A172 (cell line): Measurements from ENCODE around the gene TTC39C. TPM values are rescaled to one million over a fixed set of nuclear protein-coding genes. Genes with fewer than 3 reads are reported as not detected.
"Not testable (repeated sequence)": the region's sequence is repeated elsewhere in the genome, so short reads cannot be mapped to it uniquely, and the experiment has no call there.

Experiments
- DNase-seq: peaks from one replicate; pipeline ENCODE4 v3.0.0-alpha.2; 2015; ENCODE audit warnings: low spot score
- total RNA-seq: library from RNA; depleted of rRNA; stranded (reverse); fragments of >200 nt; shearing (Covaris generic); gene quantifications from 2 replicates; pipeline ENCODE4 v1.2.3, GENCODE V29; 2014

The TTC39C gene
- total RNA-seq, 1 experiment from 2014 or later = 17.8 TPM

DNA sequence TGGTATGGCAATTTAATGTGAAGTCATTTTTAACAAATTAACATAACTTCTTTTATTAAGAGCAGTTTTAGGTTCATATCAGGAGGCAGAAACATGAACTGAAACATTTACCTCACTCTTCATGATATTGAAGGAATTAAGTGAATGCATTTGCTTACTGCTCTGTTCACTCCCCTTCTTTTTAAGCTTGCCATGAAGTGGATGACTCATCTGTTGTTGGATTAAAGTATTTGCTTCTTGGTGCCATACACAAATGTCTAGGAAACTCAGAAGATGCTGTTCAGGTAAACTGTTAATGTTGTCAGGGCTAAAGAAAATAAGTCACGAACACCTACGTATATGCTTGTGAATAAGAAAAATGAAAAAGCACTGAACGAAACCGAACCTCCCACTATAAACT is 114.1 kb downstream of the TTC39C start:
- DNase-seq = no peak

DNA sequence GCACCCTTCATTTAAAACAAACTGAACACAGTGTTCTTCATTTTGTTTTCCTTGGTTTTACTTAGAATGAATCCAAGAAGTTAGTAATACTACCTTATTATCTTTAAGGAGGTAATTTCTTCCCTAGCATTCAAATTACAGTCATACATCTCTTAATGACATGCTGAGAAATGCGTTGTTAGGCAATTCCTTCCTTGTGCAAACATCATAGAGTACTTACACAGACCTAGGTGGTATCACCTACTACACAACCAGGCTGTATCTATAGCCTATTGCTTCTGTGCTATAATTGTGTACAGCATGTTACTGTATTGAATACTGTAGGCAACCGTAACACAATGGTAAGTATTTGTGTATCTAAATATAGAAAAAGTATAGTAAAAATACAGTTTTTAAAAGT is 115.9 kb downstream of the TTC39C start:
- DNase-seq = no peak

DNA sequence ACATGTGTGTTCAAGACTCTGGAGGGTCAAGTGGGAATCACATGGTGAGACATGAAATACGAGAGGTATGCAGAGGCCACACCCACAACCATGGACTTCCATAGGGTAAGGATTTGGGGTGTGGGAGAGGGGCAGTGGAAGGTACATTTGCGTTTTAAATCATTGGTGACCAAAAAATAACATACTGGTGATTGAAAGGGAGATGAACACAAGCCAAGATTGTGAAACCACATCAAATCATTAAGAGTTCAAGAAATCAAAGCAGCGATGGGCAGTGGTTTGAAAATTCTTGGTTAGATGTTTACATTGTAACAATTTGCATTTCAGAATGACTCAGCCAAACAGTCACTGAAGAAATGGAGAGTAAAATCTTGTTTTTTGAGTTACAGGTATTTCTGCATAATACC is 122.4 kb downstream of the TTC39C start:
- DNase-seq = peak; percentile 4

DNA sequence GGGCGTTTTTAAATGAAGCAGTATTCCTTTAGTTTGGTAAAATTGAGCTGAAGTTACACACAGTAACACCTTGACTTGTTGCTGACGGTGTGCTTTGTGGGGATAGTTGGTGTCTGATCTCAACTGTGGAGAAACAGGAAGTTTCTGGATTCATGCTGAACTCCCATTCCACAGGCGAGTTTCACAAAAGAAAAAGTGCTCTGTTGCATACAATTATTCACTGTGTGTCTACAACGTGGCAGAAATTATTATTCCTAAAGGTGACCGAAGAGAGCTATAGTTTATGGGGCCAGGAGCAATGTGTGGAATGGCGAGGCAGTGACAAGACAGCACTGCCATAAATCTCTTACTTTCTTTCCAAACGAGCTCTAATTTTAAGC is 123.8 kb downstream of the TTC39C start:
- no peak for DNase-seq

DNA sequence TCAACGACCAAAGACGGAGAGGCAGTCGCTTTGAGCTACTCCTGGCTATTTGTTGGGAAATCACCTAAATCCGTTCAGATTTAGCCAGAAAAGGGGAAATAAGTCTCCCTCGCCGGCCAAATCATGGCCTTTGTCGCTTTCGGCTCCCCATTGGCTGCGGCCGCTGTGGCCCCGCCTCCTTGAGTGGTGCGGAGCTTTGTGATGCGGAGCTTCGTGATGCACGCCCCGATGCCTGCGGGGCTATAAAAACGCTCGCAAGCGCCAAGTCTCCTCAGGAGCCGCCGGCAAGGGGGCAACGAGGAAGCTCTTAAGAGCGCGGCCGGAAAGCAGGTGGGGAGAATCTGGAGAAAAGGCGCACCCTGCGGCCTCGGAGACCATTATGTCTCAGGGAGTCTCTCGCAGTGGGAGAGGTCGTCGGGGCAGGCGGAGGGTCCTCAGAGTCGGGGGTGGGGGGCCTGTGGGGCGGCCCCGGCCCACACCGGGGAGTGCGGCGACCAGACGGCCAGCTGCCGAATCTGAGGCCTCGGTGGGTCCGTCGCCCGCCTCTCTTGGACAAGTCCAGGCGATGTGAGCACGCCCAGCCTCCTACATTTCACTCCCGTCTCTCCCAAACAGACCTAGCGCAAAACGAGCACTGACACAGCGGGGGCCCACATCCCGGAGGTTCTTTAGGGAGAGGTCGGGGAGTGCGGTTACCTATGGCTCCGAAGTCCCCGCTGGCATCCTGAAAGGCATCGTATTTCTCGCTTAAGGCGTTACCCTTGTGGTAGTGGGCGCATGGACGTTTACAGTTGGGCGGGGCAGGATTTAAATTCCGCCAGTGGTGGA is 124.4 kb downstream of the TTC39C start, which contains the start of gene CABYR:
Gene CABYR (plus strand): TSS at position 274 of the 828 bp plus-strand sequence. CDS start 4,053 bp downstream, outside the sequence.
- peak; percentile 86 for DNase-seq

DNA sequence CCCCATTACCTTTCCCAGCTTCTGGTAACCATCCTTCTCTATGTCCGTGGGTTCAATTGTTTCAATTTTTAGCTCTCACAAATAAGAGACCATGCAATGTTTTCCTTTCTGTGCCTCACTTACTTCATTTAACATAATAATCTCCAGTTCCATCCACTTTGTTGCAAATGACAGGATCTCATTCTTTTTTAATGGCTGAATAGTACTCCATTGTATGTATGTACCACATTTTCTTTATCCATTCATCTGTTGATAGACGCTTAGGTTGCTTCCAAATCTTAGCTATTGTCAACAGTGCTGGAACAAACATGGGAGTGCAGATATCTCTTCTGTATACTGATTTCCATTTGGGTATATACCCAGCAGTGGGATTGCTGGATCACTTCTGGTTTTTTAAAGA is 126.1 kb downstream of the TTC39C start:
- DNase-seq = no peak

DNA sequence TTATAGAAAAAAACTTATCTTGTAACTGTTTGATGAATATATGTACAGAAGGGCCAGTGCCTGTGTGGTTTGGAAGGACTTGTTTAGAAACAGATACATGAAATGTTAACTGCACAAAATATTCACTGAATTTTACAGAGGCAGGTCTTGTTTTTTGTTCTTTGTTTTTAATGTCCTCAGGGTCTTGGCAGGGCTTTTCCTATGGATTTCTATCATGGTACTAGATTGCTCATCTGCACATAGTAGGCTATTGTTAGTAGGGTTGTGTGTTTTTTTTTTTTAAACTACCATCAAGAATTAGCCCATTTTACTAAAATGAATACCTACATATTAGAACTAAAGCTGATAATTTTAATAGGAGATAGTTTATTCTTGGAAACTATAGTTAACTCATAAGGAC is 127.8 kb downstream of the TTC39C start:
- DNase-seq = no peak

DNA sequence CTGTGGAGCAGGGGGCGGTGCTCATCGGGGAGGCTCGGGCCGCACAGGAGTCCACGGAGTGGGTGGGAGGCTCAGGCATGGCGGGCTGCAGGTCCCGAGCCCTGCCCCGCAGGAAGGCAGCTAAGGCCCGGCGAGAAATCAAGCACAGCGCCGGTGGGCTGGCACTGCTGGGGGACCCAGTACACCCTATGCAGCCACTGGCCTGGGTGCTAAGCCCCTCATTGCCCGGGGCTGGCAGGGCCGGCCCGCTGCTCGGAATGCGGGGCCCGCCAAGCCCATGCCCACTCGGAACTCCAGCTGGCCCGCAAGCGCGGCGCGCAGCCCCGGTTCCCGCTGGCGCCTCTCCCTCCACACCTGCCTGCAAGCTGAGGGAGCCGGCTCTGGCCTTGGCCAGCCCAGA is 135.0 kb downstream of the TTC39C start:
- not testable (repeated sequence) for DNase-seq

DNA sequence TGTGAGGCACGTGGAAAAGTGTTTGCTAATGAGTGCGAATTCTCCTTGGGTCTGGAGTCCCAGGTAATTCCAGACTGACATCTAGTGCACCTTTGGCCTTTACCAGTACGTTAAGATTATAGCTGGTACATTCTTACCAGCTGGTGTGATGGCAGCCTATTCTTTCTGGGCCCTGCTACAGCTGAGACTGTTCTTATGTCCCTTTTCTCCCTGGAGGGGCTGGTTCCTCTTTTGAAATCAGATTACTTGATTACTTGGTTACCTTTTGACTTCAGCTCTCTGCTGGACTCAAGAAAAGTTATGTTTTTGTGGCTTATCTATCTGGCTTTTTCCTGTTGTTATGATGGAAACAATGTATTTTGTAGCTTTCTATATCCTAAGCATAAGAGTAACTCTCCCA is 138.8 kb downstream of the TTC39C start:
- DNase-seq = no peak

DNA sequence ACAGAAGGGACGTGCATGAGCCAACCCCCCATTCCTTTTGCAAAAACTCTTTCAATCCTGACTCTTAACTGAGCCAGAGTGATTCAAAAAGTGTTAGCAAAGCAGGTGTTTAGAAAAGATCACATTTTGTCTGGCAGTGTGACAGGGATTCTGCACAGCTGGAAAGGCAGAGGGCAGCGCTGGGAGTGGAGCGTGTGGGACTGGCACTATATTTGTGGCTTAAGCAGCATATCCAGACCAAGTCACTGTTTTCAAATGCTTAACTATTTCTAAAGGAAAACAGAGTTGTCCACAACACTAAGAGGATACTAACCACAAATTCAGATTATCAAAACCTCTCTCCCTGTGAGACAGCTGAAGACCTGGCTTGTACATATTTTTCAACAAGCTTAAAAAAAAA is 143.3 kb downstream of the TTC39C start:
- no peak for DNase-seq

DNA sequence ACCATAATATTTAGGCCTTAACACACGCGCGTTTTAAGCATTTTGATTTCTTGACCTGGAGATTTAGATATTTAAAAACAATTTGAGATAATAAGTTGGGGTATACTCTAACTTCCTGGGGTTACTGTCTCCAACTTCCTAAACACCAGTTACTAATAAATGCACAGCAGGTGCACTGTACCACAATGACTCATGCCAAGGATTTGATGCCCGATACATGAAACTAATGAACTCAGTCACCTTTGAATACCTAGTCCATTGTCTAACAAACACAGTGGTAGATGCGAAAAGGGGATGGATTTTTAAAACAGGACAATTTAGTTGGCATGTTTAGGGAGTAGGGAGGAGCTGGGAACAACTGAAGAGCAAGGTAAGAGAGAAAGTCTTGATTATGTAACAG is 145.5 kb downstream of the TTC39C start:
- peak; percentile 73 for DNase-seq

DNA sequence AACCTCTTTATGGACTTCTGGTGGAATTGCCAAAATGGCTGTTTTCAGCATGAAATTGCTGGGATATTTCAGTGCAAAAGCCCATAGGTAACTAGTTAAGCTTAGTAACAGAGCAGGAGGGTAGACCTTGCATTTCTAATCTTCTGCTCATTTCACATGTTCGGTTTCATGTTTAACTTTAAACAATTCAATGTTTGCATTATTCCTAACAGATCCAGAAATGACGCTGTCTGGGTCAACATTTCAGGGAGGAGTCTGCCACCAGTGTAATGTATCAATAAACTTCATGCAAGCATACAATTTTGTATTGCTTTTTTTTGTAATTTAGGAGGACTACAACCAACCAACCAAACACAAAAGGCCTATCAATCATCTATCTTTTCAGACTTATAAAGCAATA is 146.8 kb downstream of the TTC39C start:
- no peak for DNase-seq

DNA sequence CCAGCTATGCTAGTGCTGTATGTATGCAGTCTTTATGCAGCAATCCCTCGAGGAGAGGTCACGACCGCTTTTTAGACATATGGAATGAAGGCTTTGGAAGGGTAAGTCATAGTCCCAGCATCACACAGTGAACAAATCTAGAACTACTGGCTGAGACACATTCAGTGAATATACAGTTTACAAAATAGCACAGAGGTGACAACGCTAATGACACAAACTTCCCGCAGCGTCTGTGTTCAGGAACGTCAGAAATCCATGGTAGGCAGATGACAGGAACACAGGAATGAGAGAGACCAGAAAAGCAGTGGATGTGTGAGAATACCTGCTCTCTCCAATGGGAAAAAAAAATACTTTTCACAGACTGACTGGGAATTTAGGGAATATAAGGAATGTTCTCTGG is 153.9 kb downstream of the TTC39C start:
- no peak for DNase-seq

DNA sequence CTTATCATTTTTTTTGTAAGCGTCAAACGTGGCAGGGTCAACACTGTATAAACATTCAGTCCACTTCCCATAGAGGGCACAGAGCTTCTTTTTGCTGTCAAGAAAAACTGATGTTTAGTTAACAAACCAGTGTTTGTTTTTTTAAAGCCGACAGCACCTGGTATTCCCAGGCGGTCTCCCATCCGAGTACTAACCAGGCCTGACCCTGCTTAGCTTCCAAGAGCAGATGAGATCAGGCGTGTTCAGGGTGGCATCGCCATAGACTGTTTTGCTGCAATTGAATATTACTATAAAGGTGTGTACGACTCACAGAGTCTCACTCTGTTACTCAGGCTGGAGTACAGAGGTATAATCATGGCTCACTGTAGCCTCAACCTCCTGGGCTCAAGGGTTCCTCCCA is 155.8 kb downstream of the TTC39C start:
- no peak for DNase-seq

DNA sequence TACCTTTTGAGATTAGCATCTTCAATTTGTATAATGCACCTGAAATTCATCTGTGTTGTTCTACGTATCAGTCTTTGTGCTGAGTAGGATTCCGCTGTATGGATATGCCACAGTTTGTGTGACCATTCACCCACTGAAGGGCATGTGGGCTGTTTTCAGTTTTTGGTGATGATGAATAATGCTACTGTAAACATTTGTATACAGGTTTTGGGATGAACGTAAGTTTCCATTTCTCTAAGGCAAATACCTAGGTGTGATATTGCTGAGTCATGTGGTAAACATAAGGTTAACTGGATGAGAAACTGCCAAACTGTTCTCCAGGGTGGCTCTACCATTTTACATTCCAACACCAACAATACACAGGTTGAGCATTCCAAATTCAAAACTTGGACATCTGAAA is 159.4 kb downstream of the TTC39C start:
- no peak for DNase-seq

DNA sequence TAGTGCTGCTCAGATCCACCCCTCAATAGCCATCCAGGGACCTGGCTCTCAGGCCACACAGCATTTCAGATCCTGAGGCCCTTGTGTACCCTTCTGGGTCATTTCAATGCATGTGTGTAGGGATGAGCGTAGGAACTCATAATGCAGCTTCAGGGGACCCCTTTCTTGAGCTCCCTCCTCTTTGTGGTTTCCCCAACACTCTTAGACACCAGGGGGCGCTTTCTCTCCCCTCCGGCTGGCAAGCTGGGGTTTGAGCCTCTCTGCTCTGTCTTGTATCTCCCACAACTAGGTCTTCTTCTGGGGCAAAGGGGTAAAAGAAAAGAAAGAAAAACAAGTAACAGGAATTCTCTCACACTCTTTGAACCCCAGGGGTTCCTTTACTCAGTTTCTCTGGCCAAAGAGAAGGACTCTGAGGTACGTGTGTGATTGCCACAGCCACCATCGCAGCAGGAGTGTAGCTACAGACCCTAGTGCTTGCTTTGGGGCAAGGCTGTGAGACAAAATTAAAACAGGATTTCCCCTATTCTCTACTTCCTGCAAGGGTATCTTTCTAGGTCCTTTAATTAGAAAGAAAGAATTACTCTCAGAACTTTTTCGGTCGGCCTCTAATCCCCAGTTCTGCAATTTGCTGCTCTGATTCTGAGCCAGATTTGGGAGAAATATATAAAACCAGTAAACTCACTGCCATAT is 162.3 kb downstream of the TTC39C start:
- peak; percentile 39 for DNase-seq

DNA sequence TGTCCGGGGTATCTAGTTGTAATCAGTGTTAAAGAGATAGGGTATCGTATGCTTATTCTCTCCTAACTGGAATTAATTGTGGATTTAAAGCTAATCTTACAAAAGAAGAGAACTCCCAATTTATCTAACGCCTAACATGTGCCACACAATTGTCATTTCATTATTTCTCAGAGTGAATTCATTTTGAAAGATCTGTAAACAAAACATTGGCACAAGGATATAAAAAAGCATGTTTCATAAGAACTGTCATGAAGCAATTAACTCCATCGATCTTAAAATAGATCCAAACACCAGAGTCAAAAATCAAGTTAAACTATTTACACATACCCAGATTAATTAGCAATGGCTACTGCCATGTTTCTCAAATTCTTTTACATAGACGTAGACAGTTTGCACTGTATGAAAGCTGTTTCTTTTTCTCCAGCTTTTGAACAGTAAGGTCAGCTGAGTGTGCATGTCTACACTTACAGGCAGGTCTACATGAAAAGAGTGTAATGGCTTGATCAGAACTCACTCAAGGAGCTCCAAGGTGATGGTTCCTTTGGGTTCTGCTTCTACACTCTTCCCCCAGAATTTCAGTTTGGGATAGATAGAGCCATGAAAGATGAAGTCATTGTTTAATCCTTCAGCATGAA is 163.1 kb downstream of the TTC39C start:
- no peak for DNase-seq

DNA sequence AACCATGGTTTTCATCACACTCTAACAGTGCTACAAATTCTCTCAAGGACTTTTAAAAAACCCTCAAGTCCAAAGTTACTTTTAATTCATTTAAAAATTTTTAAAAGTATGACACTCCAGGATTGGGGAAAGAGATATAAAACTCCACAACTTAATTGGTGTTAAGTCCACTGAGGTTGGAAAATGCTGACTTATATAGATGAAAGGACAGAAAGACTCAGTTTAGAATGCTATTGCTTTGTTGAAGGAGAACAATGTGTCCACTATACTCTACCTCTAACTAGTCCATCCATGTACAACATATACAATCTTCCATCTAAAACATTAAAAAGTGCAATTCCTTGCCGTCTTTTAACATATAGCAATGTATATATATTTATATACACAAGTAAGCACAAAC is 165.5 kb downstream of the TTC39C start:
- no peak for DNase-seq

DNA sequence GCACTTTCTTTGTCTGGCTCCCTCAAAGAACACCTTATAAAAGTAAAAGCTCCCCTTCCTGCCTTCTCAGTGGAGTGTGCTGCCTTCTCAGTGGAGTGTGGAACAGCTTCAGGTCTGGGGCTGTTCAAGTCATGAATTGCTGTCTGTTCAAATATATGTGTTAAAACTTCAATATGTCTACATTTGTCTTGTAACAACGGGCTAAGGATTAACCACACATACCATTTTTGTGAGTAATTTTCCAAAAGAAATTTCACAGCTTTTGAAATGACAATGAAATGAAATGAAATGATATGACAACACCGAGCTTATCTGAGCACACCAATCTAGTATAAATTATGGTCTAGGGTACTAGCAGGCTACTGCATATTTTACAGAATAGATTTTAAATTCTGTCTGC is 167.3 kb downstream of the TTC39C start:
- peak; percentile 40 for DNase-seq
